GM03348 (cell line): Measurements from ENCODE around the gene FLACC1.
A peak's percentile ranks its signal among the peaks of the same experiment; 100 is the strongest.

ENCODE experiments used
- DNase-seq: peaks from one replicate; pipeline ENCODE4 v3.0.0; 2012; ENCODE audit warnings: low spot score

The FLACC1 gene

GRCh38 chr2:201254081-201254730 is 102.9 kb downstream of the FLACC1 start:
- DNase-seq = peak; percentile 82

- DNase-seq = no peak
Measured at GRCh38 chr2:201250741-201251140, 106.4 kb downstream of the FLACC1 start.

- no peak for DNase-seq
Measured at GRCh38 chr2:201249889-201250288, 107.3 kb downstream of the FLACC1 start.

GRCh38 chr2:201248288-201248844 is 108.8 kb downstream of the FLACC1 start:
- no peak for DNase-seq

GRCh38 chr2:201246280-201246679 is 110.9 kb downstream of the FLACC1 start:
- DNase-seq = no peak

GRCh38 chr2:201244829-201245228 is 112.3 kb downstream of the FLACC1 start:
- no peak for DNase-seq

GRCh38 chr2:201242571-201243277 is 114.4 kb downstream of the FLACC1 start:
- DNase-seq = no peak

GRCh38 chr2:201239167-201239935 is 117.8 kb downstream of the FLACC1 start:
- peak; percentile 77 for DNase-seq
